Measurements from ENCODE around the gene POU2F3.

The POU2F3 gene

DNA sequence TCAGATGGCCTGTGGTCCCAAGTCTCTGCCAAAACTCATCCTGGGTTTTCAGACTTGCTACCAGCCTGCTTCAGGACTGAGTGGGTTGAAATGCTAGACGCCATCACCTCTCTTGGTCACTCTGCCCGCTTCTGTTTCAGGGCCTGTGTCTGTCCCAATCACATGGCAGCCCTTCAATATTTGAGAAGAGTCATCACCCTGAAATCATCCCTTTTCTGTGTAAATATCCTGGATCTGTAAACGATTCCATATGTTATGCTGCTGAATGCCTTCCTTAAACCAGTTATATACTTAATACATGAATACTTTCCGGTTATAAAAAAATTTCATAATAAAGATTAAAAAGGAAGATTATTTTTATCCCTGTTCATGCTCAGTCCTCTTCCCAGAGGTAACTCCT, 45.3 kb downstream of the POU2F3 start:
- Histone ChIP-seq H3K9ac (ENCODE audit: low read length) (no peak overlapping the region), H3K4me2 (ENCODE audit: low read depth, low read length) (no peak overlapping the region), H3K27me3 (replicated peaks; ENCODE audit: insufficient read depth, low read length) (no peaks in the 10 kb centered on the region), H4K20me1 (ENCODE audit: insufficient read depth, low read length) (no peaks in the 10 kb centered on the region), H3K9me3 (replicated peaks; ENCODE audit: insufficient read depth, low read length) (no peaks in the 10 kb centered on the region), H3K4me1 (ENCODE audit: low read length) (no peaks in the 10 kb centered on the region), H3K9me2 (replicated peaks; ENCODE audit: insufficient read depth, low read length) (no peaks in the 10 kb centered on the region), H3K36me3 (replicated peaks; ENCODE audit: insufficient read depth, low read length) (no peaks in the 10 kb centered on the region), H2AFZ (ENCODE audit: low read length) (no peak overlapping the region), H3K27ac (ENCODE audit: low read length) (no peak overlapping the region), H3K4me3 (ENCODE audit: low read length) (no peak overlapping the region), H3K79me2 (ENCODE audit: low read length) (no peaks in the 10 kb centered on the region), H3F3A (ENCODE audit: insufficient read depth, low read length) (no peaks in the 10 kb centered on the region)
- no peak for DNase-seq
- no peak for TF ChIP-seq EZH2phosphoT487 (IDR thresholded peaks at IDR 0.05; ENCODE audit: low read length)
- TF ChIP-seq EZH2 (optimal IDR thresholded peaks at IDR 0.05; ENCODE audit: low read depth, low read length), result no peak
- TF ChIP-seq, protein P1, sequence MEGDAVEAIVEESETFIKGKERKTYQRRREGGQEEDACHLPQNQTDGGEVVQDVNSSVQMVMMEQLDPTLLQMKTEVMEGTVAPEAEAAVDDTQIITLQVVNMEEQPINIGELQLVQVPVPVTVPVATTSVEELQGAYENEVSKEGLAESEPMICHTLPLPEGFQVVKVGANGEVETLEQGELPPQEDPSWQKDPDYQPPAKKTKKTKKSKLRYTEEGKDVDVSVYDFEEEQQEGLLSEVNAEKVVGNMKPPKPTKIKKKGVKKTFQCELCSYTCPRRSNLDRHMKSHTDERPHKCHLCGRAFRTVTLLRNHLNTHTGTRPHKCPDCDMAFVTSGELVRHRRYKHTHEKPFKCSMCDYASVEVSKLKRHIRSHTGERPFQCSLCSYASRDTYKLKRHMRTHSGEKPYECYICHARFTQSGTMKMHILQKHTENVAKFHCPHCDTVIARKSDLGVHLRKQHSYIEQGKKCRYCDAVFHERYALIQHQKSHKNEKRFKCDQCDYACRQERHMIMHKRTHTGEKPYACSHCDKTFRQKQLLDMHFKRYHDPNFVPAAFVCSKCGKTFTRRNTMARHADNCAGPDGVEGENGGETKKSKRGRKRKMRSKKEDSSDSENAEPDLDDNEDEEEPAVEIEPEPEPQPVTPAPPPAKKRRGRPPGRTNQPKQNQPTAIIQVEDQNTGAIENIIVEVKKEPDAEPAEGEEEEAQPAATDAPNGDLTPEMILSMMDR (IDR thresholded peaks at IDR 0.05; ENCODE audit: low read length), result no peak

DNA sequence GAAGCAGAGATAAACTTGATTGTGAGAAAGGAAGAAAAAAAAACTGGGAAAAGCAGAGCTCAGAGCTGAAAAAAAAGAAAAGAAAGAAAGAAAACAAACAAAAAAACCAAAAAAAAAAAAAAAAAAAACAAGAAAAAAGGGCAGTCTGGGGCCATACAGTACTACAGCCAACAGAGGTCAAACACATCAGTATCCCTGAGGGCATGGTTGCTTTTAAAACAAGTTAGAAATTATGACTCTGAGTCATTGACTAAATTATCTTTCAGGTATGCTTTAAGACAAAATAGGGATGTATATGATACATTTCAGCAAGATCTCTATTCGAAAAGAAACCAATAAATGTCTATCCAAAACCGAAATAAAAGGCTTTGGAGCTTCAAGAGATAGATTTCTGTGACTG, 48.1 kb downstream of the POU2F3 start:
- H3K4me3 ChIP-seq (ENCODE audit: low read length), result no peak overlapping the region
- no peaks in the 10 kb centered on the region for H3K9me3 ChIP-seq (replicated peaks; ENCODE audit: insufficient read depth, low read length)
- H3K27me3 ChIP-seq (replicated peaks; ENCODE audit: insufficient read depth, low read length), result no peaks in the 10 kb centered on the region
- no peak overlapping the region for H2AFZ ChIP-seq (ENCODE audit: low read length)
- H4K20me1 ChIP-seq (ENCODE audit: insufficient read depth, low read length), result no peaks in the 10 kb centered on the region
- H3K4me2 ChIP-seq (ENCODE audit: low read depth, low read length), result no peak overlapping the region
- no peaks in the 10 kb centered on the region for H3K9me2 ChIP-seq (replicated peaks; ENCODE audit: insufficient read depth, low read length)
- no peaks in the 10 kb centered on the region for H3F3A ChIP-seq (ENCODE audit: insufficient read depth, low read length)
- no peak for TF ChIP-seq EZH2 (optimal IDR thresholded peaks at IDR 0.05; ENCODE audit: low read depth, low read length)
- TF ChIP-seq EZH2phosphoT487 (IDR thresholded peaks at IDR 0.05; ENCODE audit: low read length), result no peak
- TF ChIP-seq, protein P1 (IDR thresholded peaks at IDR 0.05; ENCODE audit: low read length), result no peak
- H3K9ac ChIP-seq (ENCODE audit: low read length), result no peak overlapping the region
- no peaks in the 10 kb centered on the region for H3K4me1 ChIP-seq (ENCODE audit: low read length)
- H3K36me3 ChIP-seq (replicated peaks; ENCODE audit: insufficient read depth, low read length), result no peaks in the 10 kb centered on the region
- no peaks in the 10 kb centered on the region for H3K79me2 ChIP-seq (ENCODE audit: low read length)
- no peak for DNase-seq
- no peak overlapping the region for H3K27ac ChIP-seq (ENCODE audit: low read length)

DNA sequence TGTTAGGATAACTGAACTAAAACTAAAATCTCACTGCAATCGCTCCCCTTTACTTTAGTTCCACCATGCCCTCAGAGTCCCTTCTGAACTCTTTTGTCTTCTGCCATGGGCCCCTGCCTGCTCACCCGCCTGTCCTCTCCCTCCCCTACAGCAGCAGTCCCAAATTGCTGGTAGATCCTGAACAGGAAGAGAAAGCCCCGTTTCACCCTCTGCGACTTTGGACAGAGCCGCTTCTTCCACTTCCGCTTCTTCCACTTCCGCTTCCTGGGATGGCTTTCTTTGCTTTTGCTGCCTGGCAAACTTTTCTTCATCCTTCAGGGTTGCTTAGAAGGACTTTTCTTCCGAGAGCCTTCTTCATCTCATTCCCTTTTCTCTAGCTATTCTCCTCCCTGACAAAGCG, 49.5 kb downstream of the POU2F3 start:
- no peak overlapping the region for H3K27ac ChIP-seq (ENCODE audit: low read length)
- H3K9me2 ChIP-seq (replicated peaks; ENCODE audit: insufficient read depth, low read length), result no peaks in the 10 kb centered on the region
- H3K9ac ChIP-seq (ENCODE audit: low read length), result no peak overlapping the region
- no peak overlapping the region for H2AFZ ChIP-seq (ENCODE audit: low read length)
- H3K36me3 ChIP-seq (replicated peaks; ENCODE audit: insufficient read depth, low read length), result no peaks in the 10 kb centered on the region
- H3K9me3 ChIP-seq (replicated peaks; ENCODE audit: insufficient read depth, low read length), result no peaks in the 10 kb centered on the region
- no peak overlapping the region for H3K4me2 ChIP-seq (ENCODE audit: low read depth, low read length)
- H4K20me1 ChIP-seq (ENCODE audit: insufficient read depth, low read length), result no peaks in the 10 kb centered on the region
- H3F3A ChIP-seq (ENCODE audit: insufficient read depth, low read length), result no peaks in the 10 kb centered on the region
- DNase-seq, result no peak
- no peaks in the 10 kb centered on the region for H3K79me2 ChIP-seq (ENCODE audit: low read length)
- no peaks in the 10 kb centered on the region for H3K4me1 ChIP-seq (ENCODE audit: low read length)
- no peaks in the 10 kb centered on the region for H3K27me3 ChIP-seq (replicated peaks; ENCODE audit: insufficient read depth, low read length)
- no peak for TF ChIP-seq EZH2 (optimal IDR thresholded peaks at IDR 0.05; ENCODE audit: low read depth, low read length)
- H3K4me3 ChIP-seq (ENCODE audit: low read length), result no peak overlapping the region

DNA sequence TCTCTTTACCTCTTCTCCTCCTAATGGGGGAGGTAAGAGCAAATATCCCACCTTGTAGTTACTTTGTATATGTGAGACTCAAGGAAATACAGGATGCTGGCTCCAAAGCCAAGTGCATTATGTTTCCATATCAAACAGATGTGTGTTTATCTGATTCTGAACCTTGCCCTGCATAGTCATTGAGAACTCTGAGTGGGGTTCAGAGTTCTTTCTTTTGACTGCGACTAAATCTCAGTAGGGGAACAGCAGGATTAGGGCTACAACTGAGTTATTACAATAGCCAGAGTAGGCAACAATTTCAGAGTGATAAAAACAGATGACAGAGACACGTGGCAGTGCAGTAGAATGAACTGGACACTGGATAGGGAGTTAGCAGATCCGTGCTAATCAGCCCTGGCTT, 51.0 kb downstream of the POU2F3 start:
- TF ChIP-seq EZH2phosphoT487 (IDR thresholded peaks at IDR 0.05; ENCODE audit: low read length) (no peak), EZH2 (optimal IDR thresholded peaks at IDR 0.05; ENCODE audit: low read depth, low read length) (no peak)
- TF ChIP-seq, protein P1 (IDR thresholded peaks at IDR 0.05; ENCODE audit: low read length), result no peak
- no peak overlapping the region for H3K4me2 ChIP-seq (ENCODE audit: low read depth, low read length)
- H3K9ac ChIP-seq (ENCODE audit: low read length), result no peak overlapping the region
- DNase-seq, result no peak
- no peaks in the 10 kb centered on the region for H3K27me3 ChIP-seq (replicated peaks; ENCODE audit: insufficient read depth, low read length)
- no peaks in the 10 kb centered on the region for H3K36me3 ChIP-seq (replicated peaks; ENCODE audit: insufficient read depth, low read length)
- H4K20me1 ChIP-seq (ENCODE audit: insufficient read depth, low read length), result no peaks in the 10 kb centered on the region
- no peaks in the 10 kb centered on the region for H3K9me3 ChIP-seq (replicated peaks; ENCODE audit: insufficient read depth, low read length)
- H3F3A ChIP-seq (ENCODE audit: insufficient read depth, low read length), result no peaks in the 10 kb centered on the region
- H3K27ac ChIP-seq (ENCODE audit: low read length), result no peak overlapping the region
- no peaks in the 10 kb centered on the region for H3K79me2 ChIP-seq (ENCODE audit: low read length)
- H3K9me2 ChIP-seq (replicated peaks; ENCODE audit: insufficient read depth, low read length), result no peaks in the 10 kb centered on the region
- no peaks in the 10 kb centered on the region for H3K4me1 ChIP-seq (ENCODE audit: low read length)
- H3K4me3 ChIP-seq (ENCODE audit: low read length), result no peak overlapping the region
- H2AFZ ChIP-seq (ENCODE audit: low read length), result no peak overlapping the region
